IMR-90 (cell line): Measurements from ENCODE around the gene ATL2. TPM values are rescaled to one million over a fixed set of nuclear protein-coding genes. Genes with fewer than 3 reads are reported as not detected.

Source experiments
- ATAC-seq: fragments of 200-7000 bp; cut with Tn5 transposase; 2 replicates; pipeline ENCODE4 v1.9.1; 2020; ENCODE audit warnings: low read depth, mild to moderate bottlenecking, moderate library complexity
- BruUV-seq: library from RNA; stranded (reverse); fragments of 400-500 nt; replicated peaks from 2 replicates; lab custom pipeline; 2021; lab: Mats Ljungman, UMichigan
- CTCF ChIA-PET: fragments of 300-600 bp; formaldehyde crosslinking; extraction: SDS; loops from one replicate; lab custom pipeline; 2021; ENCODE audit warnings: antibody characterized with exemption; lab: Yijun Ruan, JAX
- POLR2A ChIA-PET: fragments of 300-600 bp; sonication (Branson Sonifier 250); formaldehyde crosslinking; loops from one replicate; lab custom pipeline; 2022; ENCODE audit warnings: antibody characterized with exemption; ENCODE audit not compliant: unreplicated experiment; lab: Charles Lee
- DNase-seq: peaks from one replicate; pipeline ENCODE4 v3.0.0; 2013
- H2AFZ ChIP-seq: replicated peaks from 2 replicates; pipeline ENCODE3; 2013; ENCODE audit warnings: low read length, mild to moderate bottlenecking; ENCODE audit not compliant: poor library complexity
- H2AK5ac ChIP-seq: 2 replicates; pipeline ENCODE4 v1.6.1; 2013; ENCODE audit warnings: low read depth, low read length, inconsistent platforms
- H2AK9ac ChIP-seq: replicated peaks from 2 replicates; pipeline ENCODE3; 2013; ENCODE audit warnings: mild to moderate bottlenecking, low read depth, low read length, moderate library complexity; ENCODE audit not compliant: poor library complexity
- H2BK120ac ChIP-seq: 2 replicates; pipeline ENCODE4 v1.6.1; 2013; ENCODE audit warnings: low read depth, low read length, inconsistent platforms
- H2BK15ac ChIP-seq: 3 replicates; pipeline ENCODE4 v1.6.1; 2013; ENCODE audit warnings: low read depth, low read length, inconsistent platforms
- H2BK20ac ChIP-seq: 2 replicates; pipeline ENCODE4 v1.6.1; 2013; ENCODE audit warnings: low read depth, mild to moderate bottlenecking, inconsistent platforms, low read length, moderate library complexity
- H2BK5ac ChIP-seq: 2 replicates; pipeline ENCODE4 v1.6.1; 2013; ENCODE audit warnings: mild to moderate bottlenecking, low read depth, low read length, inconsistent platforms; ENCODE audit not compliant: poor library complexity, severe bottlenecking
- H3K14ac ChIP-seq: replicated peaks from 2 replicates; pipeline ENCODE4 v1.6.1; 2013; ENCODE audit warnings: low read depth, low read length, inconsistent platforms
- H3K18ac ChIP-seq: 2 replicates; pipeline ENCODE4 v1.6.1; 2013; ENCODE audit warnings: low read depth, low read length, control low read depth
- H3K23ac ChIP-seq: 2 replicates; pipeline ENCODE4 v1.6.1; 2013; ENCODE audit warnings: low read depth, low read length, inconsistent platforms
- H3K27ac ChIP-seq: 2 replicates; pipeline ENCODE4 v1.5.1; 2013; ENCODE audit warnings: mild to moderate bottlenecking, control low read depth, low read length; ENCODE audit not compliant: insufficient read depth
- H3K27me3 ChIP-seq: 2 replicates; pipeline ENCODE4 v1.6.1; 2013; ENCODE audit warnings: low read length; ENCODE audit not compliant: control insufficient read depth, insufficient read depth
- H3K36me3 ChIP-seq: 2 replicates; pipeline ENCODE4 v1.6.1; 2013; ENCODE audit warnings: low read length, mixed read lengths; ENCODE audit not compliant: control insufficient read depth, insufficient read depth
- H3K4ac ChIP-seq: 2 replicates; pipeline ENCODE4 v1.6.1; 2013; ENCODE audit warnings: low read depth, low read length, inconsistent platforms
- H3K4me1 ChIP-seq: 2 replicates; pipeline ENCODE4 v1.6.1; 2013; ENCODE audit warnings: low read length, mixed read lengths; ENCODE audit not compliant: control insufficient read depth, insufficient read depth
- H3K4me2 ChIP-seq: 2 replicates; pipeline ENCODE4 v1.6.1; 2013; ENCODE audit warnings: low read depth, mild to moderate bottlenecking, control low read depth, low read length, moderate library complexity
- H3K4me3 ChIP-seq: 2 replicates; pipeline ENCODE4 v1.5.1; 2013; ENCODE audit warnings: low read depth, mild to moderate bottlenecking, control low read depth, low read length, moderate library complexity; ENCODE audit not compliant: insufficient read depth
- H3K56ac ChIP-seq: 2 replicates; pipeline ENCODE4 v1.6.1; 2013; ENCODE audit warnings: low read length, inconsistent platforms; ENCODE audit not compliant: insufficient read depth; ENCODE audit errors: extremely low read depth
- H3K79me1 ChIP-seq, 2 experiments: 2 replicates each; pipeline ENCODE4 v1.6.1; 2013; ENCODE audit warnings: low read length in 2 of 2, inconsistent platforms in 1 of 2, low read depth in 1 of 2
- H3K9ac ChIP-seq: 2 replicates; pipeline ENCODE4 v1.6.1; 2013; ENCODE audit warnings: low read depth, low read length, control low read depth
- H3K9me1 ChIP-seq: 2 replicates; pipeline ENCODE4 v1.6.1; 2013; ENCODE audit warnings: low read length, inconsistent platforms; ENCODE audit not compliant: insufficient read depth
- H3K9me3 ChIP-seq: 2 replicates; pipeline ENCODE4 v1.6.1; 2013; ENCODE audit warnings: low read length; ENCODE audit not compliant: control insufficient read depth, insufficient read depth
- H4K20me1 ChIP-seq: 2 replicates; pipeline ENCODE4 v1.6.1; 2013; ENCODE audit warnings: low read length, inconsistent platforms; ENCODE audit not compliant: insufficient read depth
- H4K5ac ChIP-seq: 2 replicates; pipeline ENCODE4 v1.6.1; 2013; ENCODE audit warnings: mild to moderate bottlenecking, low read depth, low read length, control low read depth
- H4K8ac ChIP-seq, 2 experiments: 2 replicates each; pipeline ENCODE4 v1.6.1; 2013; ENCODE audit warnings: low read depth in 2 of 2, low read length in 2 of 2, control low read depth in 1 of 2, inconsistent platforms in 1 of 2
- H4K91ac ChIP-seq: 2 replicates; pipeline ENCODE4 v1.6.1; 2013; ENCODE audit warnings: low read depth, low read length, inconsistent platforms; ENCODE audit not compliant: insufficient read depth
- BHLHE40 ChIP-seq: fragments of 150-350 bp; IDR thresholded peaks from 2 replicates; pipeline ENCODE4 v1.6.1; 2016; ENCODE audit warnings: mild to moderate bottlenecking, low read depth, low read length
- CEBPB ChIP-seq: IDR thresholded peaks from 2 replicates; pipeline ENCODE4 v1.6.1; 2012; ENCODE audit warnings: low read depth, low read length, improper control_type of control experiment
- CHD1 ChIP-seq: IDR thresholded peaks from 2 replicates; pipeline ENCODE4 v1.6.1; 2012; ENCODE audit warnings: low read depth, low read length, improper control_type of control experiment
- CTCF ChIP-seq: conservative IDR thresholded peaks from 2 replicates; pipeline ENCODE4 v1.5.1; 2012; ENCODE audit warnings: mild to moderate bottlenecking, low read depth, low read length, improper control_type of control experiment
- FOS ChIP-seq: fragments of 150-350 bp; IDR thresholded peaks from 2 replicates; pipeline ENCODE4 v1.6.1; 2016; ENCODE audit warnings: low read depth, low read length
- MAFK ChIP-seq: IDR thresholded peaks from 2 replicates; pipeline ENCODE4 v1.6.1; 2012; ENCODE audit warnings: low read depth, low read length, improper control_type of control experiment
- MAZ ChIP-seq: IDR thresholded peaks from 2 replicates; pipeline ENCODE4 v1.6.1; 2012; ENCODE audit warnings: low read depth, mild to moderate bottlenecking, low read length, improper control_type of control experiment, moderate library complexity, borderline replicate concordance
- MXI1 ChIP-seq: IDR thresholded peaks from 2 replicates; pipeline ENCODE4 v1.6.1; 2012; ENCODE audit warnings: low read depth, mild to moderate bottlenecking, low read length, moderate library complexity, borderline replicate concordance
- NFE2L2 ChIP-seq: fragments of 150-350 bp; IDR thresholded peaks from 2 replicates; pipeline ENCODE4 v1.6.1; 2016; ENCODE audit warnings: low read depth, mild to moderate bottlenecking, low read length
- POLR2A ChIP-seq: IDR thresholded peaks from 2 replicates; pipeline ENCODE4 v1.6.1; 2012; ENCODE audit warnings: mild to moderate bottlenecking, low read depth, low read length
- RAD21 ChIP-seq: IDR thresholded peaks from 2 replicates; pipeline ENCODE4 v1.6.1; 2012; ENCODE audit warnings: low read length, improper control_type of control experiment
- RCOR1 ChIP-seq: IDR thresholded peaks from 2 replicates; pipeline ENCODE4 v1.6.1; 2012; ENCODE audit warnings: mild to moderate bottlenecking, low read length, improper control_type of control experiment; ENCODE audit not compliant: insufficient replicate concordance
- RFX5 ChIP-seq: IDR thresholded peaks from 2 replicates; pipeline ENCODE4 v1.8.0; 2012; ENCODE audit warnings: low read depth, mild to moderate bottlenecking, low read length, moderate library complexity
- SMC3 ChIP-seq: fragments of 150-350 bp; IDR thresholded peaks from 2 replicates; pipeline ENCODE4 v1.6.1; 2016; ENCODE audit warnings: low read depth, mild to moderate bottlenecking, antibody characterized with exemption, low read length, moderate library complexity
- WGBS, 2 experiments: methylation state at CpG; one replicate each; pipeline versions ENCODE4 v1.1.5 to v1.1.7; 2013; ENCODE audit warnings: missing lambda C conversion rate in 2 of 2; ENCODE audit not compliant: insufficient read length in 1 of 2; ENCODE audit errors: extremely low coverage in 2 of 2; 5-methylcytosine and 5-hydroxymethylcytosine counted together
- dilution Hi-C: fragments of 300-500 bp; cut with HindIII; formaldehyde crosslinking; loops from one replicate; pipeline ENCODE4 v1.14.3; 2018; ENCODE audit warnings: low sequenced_read_pairs; ENCODE audit not compliant: unreplicated experiment
- in situ Hi-C: fragments of 300-500 bp; cut with MboI; formaldehyde crosslinking; loops from 3 replicates; pipeline ENCODE4 v1.14.3; 2019; ENCODE audit warnings: low sequenced_read_pairs, inconsistent platforms, mixed read lengths
- intact Hi-C: fragments of 100-400 bp; cut with micrococcal nuclease; formaldehyde crosslinking; loops from 2 replicates; pipeline ENCODE4 v1.10.0; 2022
- polyA plus RNA-seq, 3 experiments: library from polyadenylated mRNA; depleted of rRNA; stranded (reverse); fragments of >200 nt; gene quantifications; 2 replicates each; pipeline ENCODE4 v1.2.3, GENCODE V29; 2012; ENCODE audit warnings: low replicate concordance in 1 of 3
- total RNA-seq: library from RNA; depleted of rRNA; stranded (reverse); fragments of >200 nt; gene quantifications from 2 replicates; pipeline ENCODE4 v1.2.3, GENCODE V29; 2012
- TF ChIP-seq, protein P1 (sequence below): fragments of 150-350 bp; IDR thresholded peaks from 2 replicates; pipeline ENCODE4 v1.6.1; 2016; ENCODE audit warnings: low read depth, mild to moderate bottlenecking, low read length, moderate library complexity, borderline replicate concordance
- TF ChIP-seq, protein P2 (sequence below): fragments of 150-350 bp; IDR thresholded peaks from 2 replicates; pipeline ENCODE4 v1.6.1; 2017; ENCODE audit warnings: mild to moderate bottlenecking, antibody characterized with exemption, low read length, low read depth

The ATL2 gene
- total and polyA plus RNA-seq, 2 of the 4 experiments (the other 2 are of a cell fraction) = 16.0 to 62.6 TPM

DNA sequence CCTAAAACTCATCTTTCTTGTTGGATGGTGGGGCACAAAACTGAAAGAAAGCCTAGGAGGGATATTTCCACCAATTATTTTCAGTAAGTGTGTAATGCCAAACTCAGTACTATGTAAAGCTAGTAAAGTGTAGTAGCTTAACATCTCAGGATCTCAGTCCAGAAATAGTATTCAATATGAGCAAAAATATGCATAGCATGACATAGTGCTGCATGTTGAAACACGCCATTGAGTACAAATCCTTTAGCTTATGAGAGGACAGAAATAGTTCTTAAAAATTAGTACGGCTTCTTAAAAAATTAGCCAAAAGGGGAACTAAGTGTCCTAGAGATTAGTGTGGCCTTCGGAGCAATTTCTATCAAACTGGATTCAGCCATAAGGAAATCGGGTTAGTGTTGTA lies 21.7 kb upstream of the ATL2 start:
- H3K36me3 ChIP-seq = no peaks in the 10 kb centered on the region
- H3K27me3 ChIP-seq = peaks cover 2% of the 10 kb centered on the region
- no peak overlapping the region for H2BK5ac ChIP-seq
- ChIA-PET CTCF (no interaction called here), POLR2A (no interaction called here)
- no peak for ATAC-seq
- H2BK120ac ChIP-seq = no peak overlapping the region
- no peaks in the 10 kb centered on the region; the same call in 1 of the 2 replicates for H3K9me3 ChIP-seq
- no peaks in the 10 kb centered on the region for H3K9me1 ChIP-seq
- H2AFZ ChIP-seq = no peak overlapping the region
- H2AK5ac ChIP-seq = no peak overlapping the region
- H3K4me2 ChIP-seq = no peak overlapping the region
- H4K91ac ChIP-seq = no peak overlapping the region
- H3K4ac ChIP-seq = no peak overlapping the region
- H3K56ac ChIP-seq = no peak overlapping the region
- H2BK20ac ChIP-seq = no peak overlapping the region
- H3K79me1 ChIP-seq = no peaks in the 10 kb centered on the region
- H3K4me3 ChIP-seq = no peak overlapping the region
- no peak overlapping the region for H3K9ac ChIP-seq
- H3K23ac ChIP-seq = no peak overlapping the region
- H3K4me1 ChIP-seq = no peaks in the 10 kb centered on the region
- intact Hi-C loops (no loop called here), in situ Hi-C loops (no loop called here), dilution Hi-C loops (no loop called here)
- BruUV-seq = no TSS peak
- H3K27ac ChIP-seq = no peak overlapping the region
- no peak for TF ChIP-seq CEBPB
- TF ChIP-seq, protein P1, sequence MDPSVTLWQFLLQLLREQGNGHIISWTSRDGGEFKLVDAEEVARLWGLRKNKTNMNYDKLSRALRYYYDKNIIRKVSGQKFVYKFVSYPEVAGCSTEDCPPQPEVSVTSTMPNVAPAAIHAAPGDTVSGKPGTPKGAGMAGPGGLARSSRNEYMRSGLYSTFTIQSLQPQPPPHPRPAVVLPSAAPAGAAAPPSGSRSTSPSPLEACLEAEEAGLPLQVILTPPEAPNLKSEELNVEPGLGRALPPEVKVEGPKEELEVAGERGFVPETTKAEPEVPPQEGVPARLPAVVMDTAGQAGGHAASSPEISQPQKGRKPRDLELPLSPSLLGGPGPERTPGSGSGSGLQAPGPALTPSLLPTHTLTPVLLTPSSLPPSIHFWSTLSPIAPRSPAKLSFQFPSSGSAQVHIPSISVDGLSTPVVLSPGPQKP = no peak
- no peak for TF ChIP-seq FOS
- no peak for TF ChIP-seq MXI1
- TF ChIP-seq SMC3 = no peak
- TF ChIP-seq NFE2L2 = no peak
- TF ChIP-seq RFX5 = no peak
- TF ChIP-seq MAFK = no peak
- no peak for TF ChIP-seq MAZ
- no peak for TF ChIP-seq CTCF
- no peak for TF ChIP-seq POLR2A
- TF ChIP-seq, protein P2, sequence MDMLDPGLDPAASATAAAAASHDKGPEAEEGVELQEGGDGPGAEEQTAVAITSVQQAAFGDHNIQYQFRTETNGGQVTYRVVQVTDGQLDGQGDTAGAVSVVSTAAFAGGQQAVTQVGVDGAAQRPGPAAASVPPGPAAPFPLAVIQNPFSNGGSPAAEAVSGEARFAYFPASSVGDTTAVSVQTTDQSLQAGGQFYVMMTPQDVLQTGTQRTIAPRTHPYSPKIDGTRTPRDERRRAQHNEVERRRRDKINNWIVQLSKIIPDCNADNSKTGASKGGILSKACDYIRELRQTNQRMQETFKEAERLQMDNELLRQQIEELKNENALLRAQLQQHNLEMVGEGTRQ = no peak
- TF ChIP-seq RAD21 = no peak
- no peak for TF ChIP-seq BHLHE40
- no peak for TF ChIP-seq RCOR1
- TF ChIP-seq CHD1 = no peak
- H2AK9ac ChIP-seq = no peak overlapping the region
- no peak overlapping the region for H4K8ac ChIP-seq
- H3K14ac ChIP-seq = no peak overlapping the region
- H4K5ac ChIP-seq = no peak overlapping the region
- H4K20me1 ChIP-seq = no peaks in the 10 kb centered on the region
- 83% methylated on average over 2 of the region's 4 CpGs; no CpG with 5 or more reads in 1 of the 2 experiments for WGBS, 2 experiments
- H3K18ac ChIP-seq = no peak overlapping the region
- no peak overlapping the region for H2BK15ac ChIP-seq
- no peak for DNase-seq
